Activated CD8-positive, alpha-beta T cell treated with anti-CD3 and anti-CD28 coated beads for 36 hours (primary cell): ENCODE data around the gene CCNQ. TPM values are rescaled to one million over a fixed set of nuclear protein-coding genes. Genes with fewer than 3 reads are reported as not detected.

ENCODE experiments used
- ATAC-seq: fragments of 200-7000 bp; cut with Tn5 transposase; one replicate; pipeline ENCODE4 v1.10.0; 2021; ENCODE audit warnings: mild to moderate bottlenecking, moderate library complexity
- CTCF ChIA-PET: fragments of 350-600 bp; sonication (Branson Sonifier 250); formaldehyde crosslinking; loops from one replicate; lab custom pipeline; 2021; ENCODE audit warnings: antibody characterized with exemption; lab: Charles Lee
- POLR2A ChIA-PET: fragments of 350-600 bp; sonication (Branson Sonifier 250); formaldehyde crosslinking; loops from one replicate; lab custom pipeline; 2021; ENCODE audit warnings: antibody characterized with exemption; lab: Charles Lee
- DNase-seq: peaks from one replicate; pipeline ENCODE4 v3.0.0-alpha.2; 2020
- H3K27ac Mint-ChIP-seq: one replicate; pipeline ENCODE4 v1.8.0; 2021; ENCODE audit warnings: mild to moderate bottlenecking, mixed read lengths
- H3K27me3 Mint-ChIP-seq: one replicate; pipeline ENCODE4 v1.8.0; 2021; ENCODE audit warnings: mixed read lengths
- H3K36me3 Mint-ChIP-seq: one replicate; pipeline ENCODE4 v1.8.0; 2021; ENCODE audit warnings: low read depth, mixed read lengths
- H3K4me1 Mint-ChIP-seq: one replicate; pipeline ENCODE4 v1.8.0; 2021; ENCODE audit warnings: low read depth, mixed read lengths
- H3K4me3 Mint-ChIP-seq: one replicate; pipeline ENCODE4 v1.8.0; 2021; ENCODE audit warnings: mild to moderate bottlenecking, moderate library complexity, mixed read lengths
- H3K9me3 Mint-ChIP-seq: one replicate; pipeline ENCODE4 v1.8.0; 2021; ENCODE audit warnings: mixed read lengths
- CTCF ChIP-seq: fragments of 200-600 bp; IDR thresholded peaks from one replicate; pipeline ENCODE4 v1.8.0; 2022; ENCODE audit warnings: antibody characterized with exemption, mild to moderate bottlenecking
- intact Hi-C: fragments of 100-400 bp; cut with micrococcal nuclease; formaldehyde crosslinking; loops from one replicate; pipeline ENCODE4 v1.10.0; 2022
- total RNA-seq, 2 experiments: library from RNA; stranded (reverse); gene quantifications; one replicate each; pipeline ENCODE4 v1.2.3, GENCODE V29; 2021

CCNQ gene
- total RNA-seq, 2 experiments from 2014 or later: 18.5 to 21.3 TPM

- no peak overlapping the region for H3K4me3 Mint-ChIP-seq
- no peaks in the 10 kb centered on the region for H3K27me3 Mint-ChIP-seq
- CTCF ChIA-PET: interaction anchor here (1.2 kb wide), 1 partner anchor 25 kb away, joined by 4 read pairs; no protein-coding TSS in a partner anchor
- no peak overlapping the region for H3K27ac Mint-ChIP-seq
- no peaks in the 10 kb centered on the region for H3K9me3 Mint-ChIP-seq
- no peak for ATAC-seq
- H3K36me3 Mint-ChIP-seq: no peaks in the 10 kb centered on the region
- POLR2A ChIA-PET: no interaction called here
- intact Hi-C loops: no loop called here
- no peak for TF ChIP-seq CTCF
- DNase-seq: no peak
- H3K4me1 Mint-ChIP-seq: peaks cover 3% of the 10 kb centered on the region
Measured at GRCh38 chrX:153564047-153564606, 34.8 kb downstream of the CCNQ start.

- CTCF ChIA-PET: interaction anchor here (1.0 kb wide), 1 partner anchor 51 kb away, joined by 3 read pairs; no protein-coding TSS in a partner anchor
- H3K4me3 Mint-ChIP-seq: no peak overlapping the region
- no peaks in the 10 kb centered on the region for H3K36me3 Mint-ChIP-seq
- intact Hi-C loops: no loop called here
- H3K4me1 Mint-ChIP-seq: peaks cover 3% of the 10 kb centered on the region
- H3K9me3 Mint-ChIP-seq: no peaks in the 10 kb centered on the region
- POLR2A ChIA-PET: no interaction called here
- H3K27me3 Mint-ChIP-seq: no peaks in the 10 kb centered on the region
- no peak for ATAC-seq
- no peak for DNase-seq
- no peak overlapping the region for H3K27ac Mint-ChIP-seq
- TF ChIP-seq CTCF: no peak
Measured at GRCh38 chrX:153562546-153562945, 36.4 kb downstream of the CCNQ start.

GRCh38 chrX:153561337-153561736 is 37.6 kb downstream of the CCNQ start:
- TF ChIP-seq CTCF: no peak
- DNase-seq (no peak), ATAC-seq (peak; percentile 27)
- Mint-ChIP-seq H3K9me3 (no peaks in the 10 kb centered on the region), H3K36me3 (no peaks in the 10 kb centered on the region), H3K27me3 (no peaks in the 10 kb centered on the region), H3K4me1 (peaks cover 3% of the 10 kb centered on the region), H3K27ac (no peak overlapping the region), H3K4me3 (no peak overlapping the region)
- POLR2A ChIA-PET: no interaction called here
- CTCF ChIA-PET: no interaction called here
- intact Hi-C loops: no loop called here

GRCh38 chrX:153560466-153560865 is 38.5 kb downstream of the CCNQ start:
- Mint-ChIP-seq H3K9me3 (no peaks in the 10 kb centered on the region), H3K4me1 (peaks cover 3% of the 10 kb centered on the region), H3K27ac (no peak overlapping the region), H3K4me3 (no peak overlapping the region), H3K27me3 (no peaks in the 10 kb centered on the region), H3K36me3 (no peaks in the 10 kb centered on the region)
- no peak for DNase-seq
- CTCF ChIA-PET: interaction anchor here (1.1 to 1.4 kb wide), 2 partner anchors 107 to 109 kb away, joined by 3 to 5 read pairs; no protein-coding TSS in a partner anchor
- intact Hi-C loops: no loop called here
- no peak for ATAC-seq
- TF ChIP-seq CTCF: no peak
- POLR2A ChIA-PET: no interaction called here

GRCh38 chrX:153560000-153560399 is 38.9 kb downstream of the CCNQ start:
- POLR2A ChIA-PET: no interaction called here
- no peak for DNase-seq
- Mint-ChIP-seq H3K4me1 (peaks cover 3% of the 10 kb centered on the region), H3K27me3 (no peaks in the 10 kb centered on the region), H3K36me3 (no peaks in the 10 kb centered on the region), H3K9me3 (no peaks in the 10 kb centered on the region), H3K27ac (no peak overlapping the region), H3K4me3 (no peak overlapping the region)
- TF ChIP-seq CTCF: no peak
- ATAC-seq: peak; percentile 17
- CTCF ChIA-PET: interaction anchor here (1.1 to 1.4 kb wide), 2 partner anchors 108 to 109 kb away, joined by 3 to 5 read pairs; no protein-coding TSS in a partner anchor
- intact Hi-C loops: loop anchor here (5.0 kb wide), 1 partner anchor 87 kb away; the partner anchor contains the start of gene DUSP9
